K562 (cell line): ENCODE measurements around the gene CDKL4. TPM values are rescaled to one million over a fixed set of nuclear protein-coding genes. Genes with fewer than 3 reads are reported as not detected.

ENCODE experiments used
- CREB3 ChIP-seq: fragments of 450-650 bp; conservative IDR thresholded peaks from 2 replicates; pipeline ENCODE4 v1.6.1; 2016; ENCODE audit warnings: missing genetic modification characterization, low read depth, mild to moderate bottlenecking, missing compliant biosample characterization, moderate library complexity
- DACH1 ChIP-seq: fragments of 450-650 bp; IDR thresholded peaks from 2 replicates; pipeline ENCODE4 v1.6.1; 2018; ENCODE audit not compliant: partially characterized antibody
- GTF2E2 ChIP-seq: fragments of 200-800 bp; sonication (Bioruptor generic); IDR thresholded peaks from 2 replicates; pipeline ENCODE4 v1.6.1; 2016; ENCODE audit warnings: missing genetic modification characterization, missing compliant biosample characterization
- HDAC8 ChIP-seq: fragments of 450-650 bp; IDR thresholded peaks from 2 replicates; pipeline ENCODE4 v1.6.1; 2016; ENCODE audit warnings: mild to moderate bottlenecking, missing genetic modification characterization, moderate library complexity, missing compliant biosample characterization
- MCM3 ChIP-seq: fragments of 450-650 bp; IDR thresholded peaks from 2 replicates; pipeline ENCODE4 v1.6.1; 2016
- MXD1 ChIP-seq: fragments of 250-450 bp; sonication (Bioruptor Pico); IDR thresholded peaks from 2 replicates; pipeline ENCODE4 v1.8.0; 2021; ENCODE audit warnings: borderline replicate concordance, mild to moderate bottlenecking, moderate library complexity; ENCODE audit not compliant: poor library complexity, severe bottlenecking
- NR0B1 ChIP-seq: fragments of 450-650 bp; IDR thresholded peaks from one replicate; pipeline ENCODE4 v1.6.1; 2018; ENCODE audit warnings: mild to moderate bottlenecking, moderate library complexity; ENCODE audit not compliant: partially characterized antibody
- PBX2 ChIP-seq, 2 experiments: IDR thresholded peaks in 1 of 2; conservative IDR thresholded peaks in 1 of 2; 2 replicates each; pipeline ENCODE4 v1.6.1; 2016; ENCODE audit warnings: low read depth in 2 of 2, mild to moderate bottlenecking in 1 of 2, missing compliant biosample characterization in 1 of 2, missing genetic modification characterization in 1 of 2, moderate library complexity in 1 of 2
- RERE ChIP-seq: sonication (generic); formaldehyde crosslinking; IDR thresholded peaks from 2 replicates; pipeline ENCODE4 v1.8.0; 2023; ENCODE audit warnings: missing genetic modification reagents, mild to moderate bottlenecking, borderline replicate concordance
- TAF7 ChIP-seq: fragments of 450-650 bp; IDR thresholded peaks from 2 replicates; pipeline ENCODE4 v1.6.1; 2016; ENCODE audit warnings: missing genetic modification characterization, missing compliant biosample characterization
- TEAD1 ChIP-seq, 2 experiments: fragments of 450-650 bp in 1 of 2; sonication (generic) in 1 of 2; formaldehyde crosslinking; IDR thresholded peaks; 2 replicates each; pipeline versions ENCODE4 v1.4.0 to v1.8.0; 2020 to 2022; ENCODE audit warnings: mild to moderate bottlenecking in 2 of 2, missing genetic modification reagents in 1 of 2
- TEAD2 ChIP-seq: fragments of 450-650 bp; IDR thresholded peaks from 2 replicates; pipeline ENCODE4 v1.6.1; 2016; ENCODE audit warnings: missing genetic modification characterization, control low read depth, missing compliant biosample characterization
- ZBTB17 ChIP-seq: fragments of 450-650 bp; formaldehyde crosslinking; IDR thresholded peaks from 2 replicates; pipeline ENCODE4 v1.4.0; 2020; ENCODE audit warnings: mild to moderate bottlenecking
- ZNF175 ChIP-seq: fragments of 200-800 bp; sonication (Bioruptor generic); IDR thresholded peaks from 2 replicates; pipeline ENCODE4 v1.6.1; 2016; ENCODE audit warnings: low read depth, mild to moderate bottlenecking, missing genetic modification characterization, missing compliant biosample characterization
- ZNF3 ChIP-seq: fragments of 250-450 bp; sonication (Bioruptor Pico); IDR thresholded peaks from 2 replicates; pipeline ENCODE4 v1.5.0; 2021; ENCODE audit warnings: mild to moderate bottlenecking, moderate library complexity
- ZNF57 ChIP-seq: fragments of 450-650 bp; formaldehyde crosslinking; IDR thresholded peaks from 2 replicates; pipeline ENCODE4 v1.4.0; 2020; ENCODE audit warnings: mild to moderate bottlenecking, moderate library complexity
- polyA plus RNA-seq, 8 experiments: library from polyadenylated mRNA; depleted of rRNA in 4 of 8; stranded (reverse) in 5 of 8; unstranded in 3 of 8; fragments of >200 nt; fragmentation: Nextera tagmentation in 2 of 8; fragmentation: Illumina TruSeq in 1 of 8; extraction: Ambion mirVana in 2 of 8; extraction: Trizol in 1 of 8; gene quantifications; 2 replicates each; pipeline versions ENCODE4 v1.2.1 to v1.2.3, GENCODE V29; 2011 to 2014; ENCODE audit warnings: inconsistent platforms in 1 of 8, missing spikeins in 1 of 8
- total RNA-seq, 7 experiments: library from RNA; depleted of rRNA in 6 of 7; stranded (reverse); fragments of >200 nt in 6 of 7; fragmentation: Illumina TruSeq in 2 of 7; extraction: Trizol in 2 of 7; gene quantifications; 2 replicates each; pipeline versions ENCODE4 v1.2.1 to v1.2.3, GENCODE V29; 2011 to 2021; ENCODE audit warnings: low replicate concordance in 1 of 7

The CDKL4 gene
- total and polyA plus RNA-seq, 9 of the 15 experiments (the other 6 are each of a cell fraction or from before 2014, with no cell fraction given), result not detected

DNA sequence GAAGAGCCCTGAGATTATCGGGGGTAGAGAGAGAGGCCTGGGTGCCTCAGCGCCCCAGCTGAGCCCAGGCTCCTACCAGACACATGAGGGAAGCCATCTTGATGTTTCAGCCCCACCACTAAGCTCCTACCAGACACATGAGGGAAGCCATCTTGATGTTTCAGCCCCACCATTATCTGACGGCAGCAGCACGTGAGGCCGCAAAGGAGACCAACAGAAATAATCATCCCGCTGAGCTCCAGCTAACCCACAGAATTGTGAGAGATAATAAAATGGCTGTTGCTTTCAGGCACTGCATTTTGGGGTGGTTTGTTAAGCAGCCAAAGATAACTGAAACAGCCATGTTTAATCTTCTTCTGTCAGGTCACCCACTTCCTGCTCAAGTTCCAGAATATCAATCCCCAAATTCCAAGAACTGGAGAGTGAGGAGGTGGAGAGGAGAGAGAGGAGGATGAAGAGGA, 93.6 kb downstream of the CDKL4 start (continued):
- TF ChIP-seq ZNF175 (CRISPR knock-in tag), result peak; percentile 99
- TF ChIP-seq NR0B1, result no peak
- peak; percentile 50; the same call in 1 of the 2 replicates for TF ChIP-seq TEAD2 (tag)
- TF ChIP-seq PBX2 (CRISPR knock-in tag; IDR thresholded peaks at IDR 0.05; ENCODE audit: low read depth), result no peak
- peak; percentile 57 for TF ChIP-seq PBX2 (tag; conservative IDR thresholded peaks at IDR 0.05; ENCODE audit: low read depth)
- peak; percentile 91 for TF ChIP-seq ZNF57 (CRISPR knock-in tag)
- TF ChIP-seq DACH1, result no peak
- TF ChIP-seq GTF2E2 (tag), result peak; percentile 88; the same call in 1 of the 2 replicates
- TF ChIP-seq ZBTB17 (CRISPR knock-in tag), result peak; percentile 98
- TF ChIP-seq MXD1 (CRISPR knock-in tag), result peak; percentile 11
- TF ChIP-seq MCM3, result no peak
- TF ChIP-seq TAF7, result peak; percentile 83; the same call in 1 of the 2 replicates
- TF ChIP-seq CREB3 (tag), result peak; percentile 99
- 0 out of 2 replicates have a peak, but pooled peaks have one; percentile 25 for TF ChIP-seq ZNF3 (CRISPR knock-in tag)
- peak; percentile 35 to 93; a peak in 3 of 4 replicates for TF ChIP-seq TEAD1 (CRISPR knock-in tag; IDR thresholded peaks at IDR 0.05)
- TF ChIP-seq HDAC8, result peak; percentile 97
- no peak for TF ChIP-seq RERE (CRISPR knock-in tag)
